Measurements from ENCODE around the gene FAM83G. TPM values are rescaled to one million over a fixed set of nuclear protein-coding genes. Genes with fewer than 3 reads are reported as not detected.
"Not testable (repeated sequence)": the region's sequence is repeated elsewhere in the genome, so short reads cannot be mapped to it uniquely, and the experiment has no call there.

The FAM83G gene
- total RNA-seq, 2 donors from 2014 or later: 24.4 to 24.8 TPM

DNA sequence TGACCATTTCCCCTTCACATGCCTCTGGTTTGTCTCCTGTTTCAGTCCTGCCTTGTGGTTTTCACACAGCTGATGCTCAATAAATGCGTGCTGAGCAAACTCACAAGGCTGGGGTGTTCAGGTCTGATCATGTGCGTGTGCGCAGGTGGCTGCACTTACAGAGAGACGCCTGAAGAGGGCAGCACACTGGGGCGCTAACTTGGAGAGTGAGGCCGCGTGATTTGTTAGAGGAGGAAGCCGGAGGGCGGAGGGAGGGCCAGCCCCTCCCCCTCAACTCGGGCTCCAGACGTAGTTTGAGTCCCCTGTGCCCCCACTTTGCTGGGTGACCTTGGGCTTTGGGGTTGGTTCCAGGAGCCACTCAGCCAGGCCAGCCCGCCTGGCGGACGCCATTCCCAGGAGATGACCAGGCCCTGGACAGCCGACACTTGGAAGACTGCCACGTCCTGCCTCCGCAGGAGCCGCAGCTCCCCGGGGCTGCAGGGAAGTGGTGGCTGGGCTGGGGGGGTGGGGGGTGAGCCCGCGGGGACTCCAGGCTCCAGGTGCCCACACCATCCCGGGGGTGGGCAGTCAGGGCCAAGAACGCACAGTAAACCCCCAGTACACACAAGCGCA, 27.9 kb upstream of the FAM83G start:
- H3K27ac ChIP-seq; intact Hi-C loops (cut with DNase I); H3K27me3 ChIP-seq; H3K4me3 ChIP-seq; H3K9ac ChIP-seq (ENCODE audit: low read depth in 2 of 2, low read length in 2 of 2); H3K9me3 ChIP-seq; H3K36me3 ChIP-seq; DNase-seq; H3K4me1 ChIP-seq: not testable (repeated sequence)

DNA sequence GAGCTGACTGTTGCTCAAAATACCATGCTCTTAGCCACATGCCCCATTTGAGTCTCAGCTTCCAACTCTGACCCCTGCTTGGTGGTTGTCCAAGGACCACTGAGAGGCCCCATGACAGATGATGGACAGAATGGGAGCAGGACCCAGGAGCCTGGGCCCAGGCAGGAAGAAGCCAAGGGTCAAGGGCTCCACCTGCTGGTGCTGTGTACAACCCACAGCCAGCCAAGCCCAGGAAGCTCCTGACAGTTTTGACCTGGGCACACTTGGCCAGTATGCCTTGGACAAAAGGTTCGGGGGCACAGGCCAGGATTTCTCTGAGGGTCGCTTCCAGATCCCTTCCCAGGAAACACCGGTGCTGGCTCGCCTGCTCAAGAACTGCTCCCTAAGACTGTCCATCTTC, 27.2 kb upstream of the FAM83G start:
- H3K9me3 ChIP-seq; H3K9ac ChIP-seq (ENCODE audit: low read depth in 2 of 2, low read length in 2 of 2); intact Hi-C loops (cut with DNase I); H3K36me3 ChIP-seq; H3K27me3 ChIP-seq; H3K27ac ChIP-seq; H3K4me1 ChIP-seq; H3K4me3 ChIP-seq: not testable (repeated sequence)
- TF ChIP-seq, protein P1, sequence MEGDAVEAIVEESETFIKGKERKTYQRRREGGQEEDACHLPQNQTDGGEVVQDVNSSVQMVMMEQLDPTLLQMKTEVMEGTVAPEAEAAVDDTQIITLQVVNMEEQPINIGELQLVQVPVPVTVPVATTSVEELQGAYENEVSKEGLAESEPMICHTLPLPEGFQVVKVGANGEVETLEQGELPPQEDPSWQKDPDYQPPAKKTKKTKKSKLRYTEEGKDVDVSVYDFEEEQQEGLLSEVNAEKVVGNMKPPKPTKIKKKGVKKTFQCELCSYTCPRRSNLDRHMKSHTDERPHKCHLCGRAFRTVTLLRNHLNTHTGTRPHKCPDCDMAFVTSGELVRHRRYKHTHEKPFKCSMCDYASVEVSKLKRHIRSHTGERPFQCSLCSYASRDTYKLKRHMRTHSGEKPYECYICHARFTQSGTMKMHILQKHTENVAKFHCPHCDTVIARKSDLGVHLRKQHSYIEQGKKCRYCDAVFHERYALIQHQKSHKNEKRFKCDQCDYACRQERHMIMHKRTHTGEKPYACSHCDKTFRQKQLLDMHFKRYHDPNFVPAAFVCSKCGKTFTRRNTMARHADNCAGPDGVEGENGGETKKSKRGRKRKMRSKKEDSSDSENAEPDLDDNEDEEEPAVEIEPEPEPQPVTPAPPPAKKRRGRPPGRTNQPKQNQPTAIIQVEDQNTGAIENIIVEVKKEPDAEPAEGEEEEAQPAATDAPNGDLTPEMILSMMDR (IDR thresholded peaks at IDR 0.05): peak; percentile 19
- DNase-seq: peak; percentile 87

DNA sequence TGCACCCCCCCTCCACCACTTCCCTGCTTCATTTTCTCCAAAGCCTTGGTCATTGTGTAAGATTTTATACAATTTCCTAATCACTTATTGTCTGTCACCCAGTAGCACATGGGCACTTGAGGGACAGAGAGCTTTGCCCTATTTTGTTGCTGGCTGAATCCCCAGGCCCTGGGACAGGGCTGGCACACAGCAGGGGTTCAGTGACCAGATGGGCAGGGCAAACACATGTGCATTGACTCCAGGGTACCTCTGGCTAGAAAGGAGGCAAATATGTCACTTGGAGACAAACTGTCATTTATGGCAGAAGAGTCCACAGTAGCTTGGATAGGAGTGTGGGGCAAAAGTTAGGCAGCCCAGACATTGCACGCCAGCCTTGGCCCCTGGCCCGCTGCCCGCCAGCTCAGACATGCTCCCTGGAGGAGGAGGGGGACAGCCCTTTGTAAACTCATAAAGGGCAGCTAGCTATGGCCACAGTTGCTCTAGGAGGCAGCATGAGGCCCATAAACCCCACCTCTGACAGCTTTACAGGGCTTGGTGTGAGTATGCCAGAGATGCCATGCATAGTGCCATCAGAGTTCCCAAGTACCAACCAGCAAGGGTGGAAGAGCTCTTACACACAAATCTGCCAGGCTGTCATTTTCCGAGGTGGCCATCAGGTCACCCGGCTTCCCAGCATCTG, 26.3 kb upstream of the FAM83G start:
- H3K36me3 ChIP-seq; DNase-seq; intact Hi-C loops (cut with DNase I): not testable (repeated sequence)

DNA sequence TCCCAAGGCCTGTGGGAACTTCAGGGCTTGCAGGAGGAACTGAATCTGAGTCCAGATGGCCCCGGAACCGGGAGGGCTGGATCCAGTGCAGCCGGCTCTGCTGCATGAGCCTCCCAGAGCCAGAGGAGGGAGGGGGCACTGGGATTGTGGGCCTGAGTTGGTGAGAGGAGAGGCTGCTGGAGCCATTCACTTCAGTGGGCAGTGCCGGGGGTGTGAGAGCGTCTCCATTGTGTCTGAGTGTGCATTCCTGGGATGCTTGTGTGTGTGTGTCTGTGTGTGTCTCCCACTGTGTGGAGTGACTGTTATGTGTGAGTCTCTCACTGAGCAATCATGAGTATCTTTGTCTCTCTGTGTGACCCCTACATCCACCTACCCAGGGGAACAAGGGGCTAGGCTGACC, 25.2 kb upstream of the FAM83G start:
- H3K9ac ChIP-seq (ENCODE audit: low read depth in 2 of 2, low read length in 2 of 2); DNase-seq; H3K36me3 ChIP-seq; H3K4me1 ChIP-seq; H3K27ac ChIP-seq; H3K4me3 ChIP-seq; H3K9me3 ChIP-seq; H3K27me3 ChIP-seq: not testable (repeated sequence)
- intact Hi-C loops (cut with DNase I): loop anchor here (10.0 kb wide), 1 partner anchor 65 kb away; no protein-coding TSS in a partner anchor

More for the DNA sequence above, 26.3 kb upstream of the FAM83G start:
- not testable (repeated sequence) for H3K4me1 ChIP-seq; H3K4me3 ChIP-seq; H3K27ac ChIP-seq; H3K27me3 ChIP-seq; H3K9me3 ChIP-seq; H3K9ac ChIP-seq (ENCODE audit: low read depth in 2 of 2, low read length in 2 of 2)

DNA sequence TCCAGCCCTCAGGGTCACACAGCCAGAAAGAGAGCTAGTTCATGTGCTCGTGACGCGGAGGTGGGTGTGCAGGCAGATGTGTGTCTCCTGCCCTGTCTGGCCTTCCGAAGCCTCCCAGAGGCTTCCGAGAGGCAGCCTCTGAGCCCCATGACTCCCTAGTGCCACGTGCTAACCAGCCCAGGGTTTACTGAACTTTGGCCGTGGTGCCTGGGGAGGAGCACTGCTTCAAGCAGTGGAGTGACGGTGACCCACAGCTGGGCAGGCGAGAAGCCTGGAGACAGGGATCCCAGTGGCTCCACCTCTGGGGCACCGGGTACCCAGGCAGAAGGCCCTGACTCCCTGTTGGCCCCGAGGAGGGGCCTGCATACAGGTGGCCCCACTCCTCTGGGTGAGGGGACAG, 24.1 kb upstream of the FAM83G start:
- DNase-seq; H3K36me3 ChIP-seq; H3K4me1 ChIP-seq; H3K27ac ChIP-seq; H3K9ac ChIP-seq (ENCODE audit: low read depth in 2 of 2, low read length in 2 of 2); H3K4me3 ChIP-seq; H3K9me3 ChIP-seq; H3K27me3 ChIP-seq: not testable (repeated sequence)
- intact Hi-C loops (cut with DNase I): loop anchor here (10.0 kb wide), 1 partner anchor 64 kb away; no protein-coding TSS in a partner anchor

DNA sequence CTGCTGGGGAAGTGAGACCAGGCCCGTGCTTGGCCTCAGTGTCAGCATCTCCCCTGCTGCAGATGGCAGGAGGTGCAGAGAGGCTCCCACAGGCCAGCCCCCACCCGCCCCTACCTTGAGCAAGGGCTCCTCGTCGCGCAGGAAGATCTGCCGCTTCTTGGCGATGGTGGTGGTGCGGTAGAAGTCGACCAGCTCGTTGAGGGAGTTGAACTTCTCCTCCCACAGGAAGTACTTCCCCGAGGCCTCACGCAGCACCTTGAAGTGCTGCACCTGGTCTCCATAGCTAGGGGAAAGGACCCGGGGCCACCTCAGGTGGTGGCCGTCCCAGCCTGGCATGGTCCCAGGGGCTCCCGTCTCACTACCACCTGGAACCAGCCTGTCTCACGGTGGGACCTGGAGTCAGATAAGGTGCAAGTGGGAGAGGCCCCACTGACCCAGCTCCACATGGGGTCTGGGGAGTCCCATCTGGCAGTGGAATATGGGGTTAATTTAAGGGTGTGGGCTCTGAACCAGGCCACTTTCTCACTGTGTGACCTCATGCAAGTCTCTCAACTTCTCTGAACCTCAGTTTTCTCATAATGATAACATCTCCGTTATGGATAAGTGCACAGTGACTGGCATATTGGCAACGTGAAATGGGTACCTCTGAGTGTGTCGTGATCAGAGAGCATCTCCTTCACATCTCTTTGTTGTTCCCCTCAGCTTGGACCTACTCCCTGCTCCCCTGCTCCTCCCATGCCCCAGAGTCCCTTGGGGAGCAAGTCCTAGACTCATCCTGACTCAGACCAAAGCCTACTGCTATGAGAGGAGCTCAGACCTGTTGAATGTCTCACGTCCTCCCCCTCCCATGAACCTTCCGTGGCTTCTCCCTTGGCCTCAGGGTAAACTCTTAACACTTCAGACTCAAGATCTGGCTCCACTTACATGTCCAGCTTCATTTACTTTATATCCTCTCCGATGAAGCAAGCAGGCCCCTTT, 19.8 kb upstream of the FAM83G start:
- DNase-seq: no peak
- TF ChIP-seq, protein P1 (IDR thresholded peaks at IDR 0.05): no peak

More for the DNA sequence above, 19.8 kb upstream of the FAM83G start:
- Histone ChIP-seq H3K9me3 (no peaks in the 10 kb centered on the region), H3K4me3 (no peak overlapping the region), H3K27me3 (no peaks in the 10 kb centered on the region), H3K27ac (no peak overlapping the region), H3K9ac (ENCODE audit: low read depth in 2 of 2, low read length in 2 of 2) (no peak overlapping the region), H3K4me1 (no peaks in the 10 kb centered on the region), H3K36me3 (no peaks in the 10 kb centered on the region)
- intact Hi-C loops (cut with DNase I): loop anchor here (10.0 kb wide), 1 partner anchor 60 kb away; no protein-coding TSS in a partner anchor
